T-helper 22 cell (primary cell): ENCODE measurements around the gene RGR.

Source experiments
- DNase-seq: peaks from one replicate; pipeline ENCODE4 v3.0.0-alpha.2; 2020; ENCODE audit warnings: low read depth

Gene RGR

GRCh38 chr10:84221916-84222315, 22.9 kb upstream of the RGR start:
- no peak for DNase-seq

- no peak for DNase-seq
These were observed 20.3 kb upstream of the RGR start for GRCh38 chr10:84224411-84225028.

GRCh38 chr10:84225427-84226173, 19.3 kb upstream of the RGR start, which contains the start of gene LRIT2:
Gene LRIT2 (minus strand): TSS chr10:84225544. CDS start chr10:84225520, 24 bp downstream.
- no peak for DNase-seq

GRCh38 chr10:84226616-84227015, 18.2 kb upstream of the RGR start:
- DNase-seq = no peak

- DNase-seq = no peak
These were observed 17.0 kb upstream of the RGR start for GRCh38 chr10:84227810-84228209.

- no peak for DNase-seq
These were observed 14.5 kb upstream of the RGR start for GRCh38 chr10:84230359-84230758.

GRCh38 chr10:84232376-84232775, 12.5 kb upstream of the RGR start:
- no peak for DNase-seq

GRCh38 chr10:84233940-84234339, 10.9 kb upstream of the RGR start:
- DNase-seq = no peak

GRCh38 chr10:84234479-84234878, 10.4 kb upstream of the RGR start:
- no peak for DNase-seq

- DNase-seq = no peak
These were observed 9.8 kb upstream of the RGR start for GRCh38 chr10:84235096-84235495.

GRCh38 chr10:84236807-84237198, 8.1 kb upstream of the RGR start:
- DNase-seq = no peak

- DNase-seq = no peak
These were observed 7.4 kb upstream of the RGR start for GRCh38 chr10:84237199-84238051.

- DNase-seq = no peak
These were observed 5.9 kb upstream of the RGR start for GRCh38 chr10:84238909-84239308.

GRCh38 chr10:84241185-84241790, 3.6 kb upstream of the RGR start, which contains the start of gene LRIT1:
Gene LRIT1 (minus strand): TSS chr10:84241546. CDS start chr10:84241439, 107 bp downstream.
- DNase-seq = no peak

GRCh38 chr10:84243759-84244158, 1.1 kb upstream of the RGR start:
- DNase-seq = no peak

GRCh38 chr10:84247496-84247895, 2.6 kb downstream of the RGR start:
- no peak for DNase-seq

- DNase-seq = no peak
These were observed 3.9 kb downstream of the RGR start for GRCh38 chr10:84248794-84249193.

GRCh38 chr10:84254552-84255478, 10.0 kb downstream of the RGR start:
- no peak for DNase-seq

GRCh38 chr10:84256510-84257342, 11.9 kb downstream of the RGR start:
- DNase-seq = no peak

- DNase-seq = no peak
These were observed 12.6 kb downstream of the RGR start for GRCh38 chr10:84257343-84258020.
